HFFc6 (cell line): ENCODE measurements around the gene NAT14. TPM values are rescaled to one million over a fixed set of nuclear protein-coding genes. Genes with fewer than 3 reads are reported as not detected.

Experiments
- DNase-seq: peaks from one replicate; pipeline ENCODE4 v3.0.0-alpha.2; 2018
- H3K27ac Mint-ChIP-seq: 2 replicates; pipeline ENCODE4 v1.8.0; 2020; ENCODE audit warnings: mild to moderate bottlenecking, mixed read lengths
- H3K27me3 Mint-ChIP-seq: 2 replicates; pipeline ENCODE4 v1.8.0; 2021; ENCODE audit warnings: mild to moderate bottlenecking, moderate library complexity, mixed read lengths; ENCODE audit not compliant: insufficient read depth
- H3K36me3 Mint-ChIP-seq: 2 replicates; pipeline ENCODE4 v1.8.0; 2021; ENCODE audit warnings: low read depth, mixed read lengths
- H3K4me1 Mint-ChIP-seq: 2 replicates; pipeline ENCODE4 v1.8.0; 2020; ENCODE audit warnings: low read depth, mixed read lengths
- H3K4me3 Mint-ChIP-seq: 2 replicates; pipeline ENCODE4 v1.8.0; 2020; ENCODE audit warnings: mild to moderate bottlenecking, moderate library complexity, mixed read lengths
- H3K9me3 Mint-ChIP-seq: 2 replicates; pipeline ENCODE4 v1.8.0; 2020; ENCODE audit warnings: mild to moderate bottlenecking, mixed read lengths
- CTCF ChIP-seq: fragments of 200-600 bp; sonication (generic); IDR thresholded peaks from 2 replicates; pipeline ENCODE4 v1.5.0; 2021; ENCODE audit warnings: antibody characterized with exemption, mild to moderate bottlenecking
- total RNA-seq, 6 experiments: library from RNA; stranded (reverse); fragmentation: NEBNext Ultra II Directional; extraction: Animal tissue kit (Norgen Biotek cat#: 25700); gene quantifications; 2 replicates in 1 of 6; 3 replicates in 5 of 6; pipeline ENCODE4 v1.2.3, GENCODE V29; 2021

The NAT14 gene
- total RNA-seq, 6 experiments from 2014 or later = 53.3 to 72.0 (median 61.3) TPM

GRCh38 chr19:55461259-55461973 lies 23.6 kb upstream of the NAT14 start, which contains the start of gene ISOC2:
Gene ISOC2 (minus strand): TSS chr19:55461642. CDS start chr19:55456486, 5,156 bp downstream.
- H3K27ac Mint-ChIP-seq = peak within 1 kb of the TSS; percentile 82
- peaks cover 38% of the 10 kb centered on the region for H3K4me1 Mint-ChIP-seq
- H3K4me3 Mint-ChIP-seq = peak within 1 kb of the TSS; percentile 94
- no peak for TF ChIP-seq CTCF
- peak; percentile 100 for DNase-seq
- H3K27me3 Mint-ChIP-seq = no peaks in the 10 kb centered on the region; the same call in 1 of the 2 replicates
- H3K36me3 Mint-ChIP-seq = no peaks in the 10 kb centered on the region
- no peaks in the 10 kb centered on the region for H3K9me3 Mint-ChIP-seq

GRCh38 chr19:55461974-55462626 lies 22.9 kb upstream of the NAT14 start:
- no peak for TF ChIP-seq CTCF
- Mint-ChIP-seq H3K9me3 (no peaks in the 10 kb centered on the region), H3K4me3 (peak overlapping the region; percentile 94), H3K36me3 (no peaks in the 10 kb centered on the region), H3K27me3 (no peaks in the 10 kb centered on the region; the same call in 1 of the 2 replicates), H3K4me1 (peaks cover 42% of the 10 kb centered on the region), H3K27ac (peak overlapping the region; percentile 82)
- DNase-seq = no peak

GRCh38 chr19:55462722-55463121 lies 22.3 kb upstream of the NAT14 start:
- Mint-ChIP-seq H3K27me3 (no peaks in the 10 kb centered on the region; the same call in 1 of the 2 replicates), H3K4me1 (peaks cover 48% of the 10 kb centered on the region), H3K9me3 (no peaks in the 10 kb centered on the region), H3K36me3 (no peaks in the 10 kb centered on the region), H3K4me3 (peak overlapping the region; percentile 94), H3K27ac (no peak overlapping the region; the same call in 1 of the 2 replicates)
- no peak for DNase-seq
- no peak for TF ChIP-seq CTCF

GRCh38 chr19:55463583-55464031 lies 21.4 kb upstream of the NAT14 start:
- no peak for DNase-seq
- Mint-ChIP-seq H3K27ac (no peak overlapping the region), H3K9me3 (no peaks in the 10 kb centered on the region), H3K36me3 (no peaks in the 10 kb centered on the region), H3K4me3 (no peak overlapping the region), H3K4me1 (peaks cover 54% of the 10 kb centered on the region), H3K27me3 (no peaks in the 10 kb centered on the region; the same call in 1 of the 2 replicates)
- no peak for TF ChIP-seq CTCF

- H3K27ac Mint-ChIP-seq = no peak overlapping the region
- no peaks in the 10 kb centered on the region; the same call in 1 of the 2 replicates for H3K27me3 Mint-ChIP-seq
- H3K36me3 Mint-ChIP-seq = no peaks in the 10 kb centered on the region
These were observed 20.8 kb upstream of the NAT14 start for GRCh38 chr19:55464039-55464661.

More at GRCh38 chr19:55464039-55464661, 20.8 kb upstream of the NAT14 start:
- H3K4me3 Mint-ChIP-seq = no peak overlapping the region
- TF ChIP-seq CTCF = no peak
- no peak for DNase-seq
- H3K4me1 Mint-ChIP-seq = peaks cover 54% of the 10 kb centered on the region
- no peaks in the 10 kb centered on the region for H3K9me3 Mint-ChIP-seq
